Measurements from ENCODE around the gene SRP9.

DNA sequence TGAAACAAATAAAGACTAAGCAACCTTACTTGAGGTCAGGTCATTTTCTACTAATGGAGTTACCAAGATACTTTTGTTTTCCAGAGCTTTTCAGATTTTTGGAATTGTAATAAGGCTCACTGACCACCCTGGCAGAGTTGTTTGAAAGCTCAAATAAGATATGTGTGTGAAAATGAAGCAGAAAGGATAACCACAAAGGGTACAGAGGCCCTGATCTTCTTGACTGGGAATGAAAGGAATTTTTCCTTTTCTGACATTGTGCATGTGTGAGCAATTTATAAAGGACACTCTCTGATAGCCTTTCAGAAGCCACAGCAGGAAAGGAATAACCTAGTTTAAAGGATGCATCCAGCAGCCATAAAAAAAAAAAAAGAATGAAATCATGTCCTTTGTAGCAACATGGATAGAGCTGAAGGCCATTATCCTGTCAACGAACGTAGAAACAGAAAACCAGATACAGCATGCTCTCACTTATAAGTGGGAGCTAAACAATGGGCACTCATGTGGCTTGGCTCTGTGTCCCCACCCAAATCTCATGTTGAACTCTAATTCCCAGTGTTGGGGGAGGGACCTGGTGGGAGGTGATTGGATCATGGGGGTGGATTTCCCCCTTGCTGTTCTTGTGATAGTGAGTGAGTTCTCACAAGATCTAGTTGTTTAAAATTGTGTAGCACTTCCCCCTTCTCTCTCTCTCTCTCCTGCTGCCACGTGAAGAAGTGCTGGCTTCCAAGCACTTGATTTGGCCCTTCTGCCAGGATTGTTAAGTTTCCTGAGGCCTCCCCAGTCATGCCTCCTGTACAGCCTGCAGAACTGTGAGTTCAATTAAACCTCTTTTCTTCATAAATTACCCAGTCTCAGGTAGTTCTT is 3.1 kb upstream of the SRP9 start:
- TF ChIP-seq, protein P1, sequence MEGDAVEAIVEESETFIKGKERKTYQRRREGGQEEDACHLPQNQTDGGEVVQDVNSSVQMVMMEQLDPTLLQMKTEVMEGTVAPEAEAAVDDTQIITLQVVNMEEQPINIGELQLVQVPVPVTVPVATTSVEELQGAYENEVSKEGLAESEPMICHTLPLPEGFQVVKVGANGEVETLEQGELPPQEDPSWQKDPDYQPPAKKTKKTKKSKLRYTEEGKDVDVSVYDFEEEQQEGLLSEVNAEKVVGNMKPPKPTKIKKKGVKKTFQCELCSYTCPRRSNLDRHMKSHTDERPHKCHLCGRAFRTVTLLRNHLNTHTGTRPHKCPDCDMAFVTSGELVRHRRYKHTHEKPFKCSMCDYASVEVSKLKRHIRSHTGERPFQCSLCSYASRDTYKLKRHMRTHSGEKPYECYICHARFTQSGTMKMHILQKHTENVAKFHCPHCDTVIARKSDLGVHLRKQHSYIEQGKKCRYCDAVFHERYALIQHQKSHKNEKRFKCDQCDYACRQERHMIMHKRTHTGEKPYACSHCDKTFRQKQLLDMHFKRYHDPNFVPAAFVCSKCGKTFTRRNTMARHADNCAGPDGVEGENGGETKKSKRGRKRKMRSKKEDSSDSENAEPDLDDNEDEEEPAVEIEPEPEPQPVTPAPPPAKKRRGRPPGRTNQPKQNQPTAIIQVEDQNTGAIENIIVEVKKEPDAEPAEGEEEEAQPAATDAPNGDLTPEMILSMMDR (IDR thresholded peaks at IDR 0.05; ENCODE audit: low read depth, low read length, poor library complexity, severe bottlenecking) = no peak
- no peak for TF ChIP-seq EZH2phosphoT487 (IDR thresholded peaks at IDR 0.05; ENCODE audit: borderline replicate concordance, low read length)
